ENCODE measurements around the gene MAGEA6.

The MAGEA6 gene

GRCh38 chrX:152733261-152733975, 36.1 kb downstream of the MAGEA6 start, which contains the start of the genes CSAG1 and MAGEA12:
TSS of gene CSAG1 (minus strand) at chrX:152733721. CDS start at chrX:152732460, 1,261 bp downstream.
TSS of gene MAGEA12 (plus strand) at chrX:152733757. CDS start at chrX:152736162, 2,405 bp downstream.
- no peak for DNase-seq

GRCh38 chrX:152725409-152725808, 44.1 kb downstream of the MAGEA6 start:
- no peak for DNase-seq

Measured in T1000 (cell line).